HL-60 (cell line): ENCODE measurements around the gene PTTG1IP.

Experiments used
- DNase-seq, 2 experiments: peaks; one replicate each; pipeline ENCODE4 v3.0.0-alpha.2; 2010 to 2020; ENCODE audit warnings: low read depth in 1 of 2, low spot score in 1 of 2
- H3K27ac ChIP-seq: fragments of 250-450 bp; sonication (Bioruptor Pico); replicated peaks from 2 replicates; pipeline ENCODE4 v1.5.1; 2020; ENCODE audit warnings: mild to moderate bottlenecking, moderate library complexity
- H3K27me3 ChIP-seq: fragments of 250-450 bp; sonication (Bioruptor Pico); 2 replicates; pipeline ENCODE4 v1.5.1; 2021; ENCODE audit warnings: mild to moderate bottlenecking, moderate library complexity; ENCODE audit not compliant: insufficient read depth, poor library complexity, severe bottlenecking
- H3K4me3 ChIP-seq: replicated peaks from 2 replicates; pipeline ENCODE4 v1.5.1; 2011; ENCODE audit warnings: mild to moderate bottlenecking, control low read depth, low read length; ENCODE audit not compliant: insufficient read depth
- GABPA ChIP-seq: IDR thresholded peaks from 2 replicates; pipeline ENCODE4 v1.6.1; 2012; ENCODE audit warnings: low read depth
- POLR2AphosphoS5 ChIP-seq: IDR thresholded peaks from 2 replicates; pipeline ENCODE4 v1.6.1; 2012; ENCODE audit warnings: low read depth
- REST ChIP-seq: IDR thresholded peaks from 2 replicates; pipeline ENCODE4 v1.6.1; 2012; ENCODE audit warnings: low read depth; ENCODE audit not compliant: insufficient replicate concordance
- SPI1 ChIP-seq: IDR thresholded peaks from 2 replicates; pipeline ENCODE4 v1.6.1; 2012; ENCODE audit warnings: low read depth, mild to moderate bottlenecking, borderline replicate concordance
- TF ChIP-seq, protein P1 (sequence below): IDR thresholded peaks from one replicate; pipeline ENCODE4 v1.5.1; 2011; ENCODE audit warnings: low read length, control low read depth, inconsistent platforms; ENCODE audit not compliant: insufficient read depth

The PTTG1IP gene

DNA sequence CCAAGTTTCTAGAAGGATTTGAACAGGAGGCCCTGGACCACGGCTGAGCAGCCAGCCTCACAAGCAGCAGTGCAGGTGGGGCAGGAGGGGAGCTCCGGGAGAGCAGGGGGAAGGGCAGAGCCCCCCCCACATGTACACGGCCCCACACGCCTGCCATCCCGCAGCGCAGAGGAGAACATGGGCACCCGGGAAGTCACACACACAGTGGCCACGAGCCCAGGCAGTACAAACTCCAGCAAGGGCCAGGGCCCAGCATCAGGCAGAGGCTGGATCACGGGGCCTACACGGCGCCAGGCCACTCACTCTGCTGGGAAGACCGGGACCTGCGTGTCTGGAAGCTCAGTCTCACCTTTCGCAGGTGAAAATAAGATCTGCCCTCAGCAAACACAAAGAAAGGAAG lies 60.9 kb downstream of the PTTG1IP start:
- H3K27me3 ChIP-seq = no peaks in the 10 kb centered on the region
- H3K27ac ChIP-seq = no peak overlapping the region
- no peak overlapping the region for H3K4me3 ChIP-seq
- DNase-seq = no peak
- no peak for TF ChIP-seq SPI1
- no peak for TF ChIP-seq REST
- no peak for TF ChIP-seq POLR2AphosphoS5
- TF ChIP-seq GABPA = no peak
- TF ChIP-seq, protein P1, sequence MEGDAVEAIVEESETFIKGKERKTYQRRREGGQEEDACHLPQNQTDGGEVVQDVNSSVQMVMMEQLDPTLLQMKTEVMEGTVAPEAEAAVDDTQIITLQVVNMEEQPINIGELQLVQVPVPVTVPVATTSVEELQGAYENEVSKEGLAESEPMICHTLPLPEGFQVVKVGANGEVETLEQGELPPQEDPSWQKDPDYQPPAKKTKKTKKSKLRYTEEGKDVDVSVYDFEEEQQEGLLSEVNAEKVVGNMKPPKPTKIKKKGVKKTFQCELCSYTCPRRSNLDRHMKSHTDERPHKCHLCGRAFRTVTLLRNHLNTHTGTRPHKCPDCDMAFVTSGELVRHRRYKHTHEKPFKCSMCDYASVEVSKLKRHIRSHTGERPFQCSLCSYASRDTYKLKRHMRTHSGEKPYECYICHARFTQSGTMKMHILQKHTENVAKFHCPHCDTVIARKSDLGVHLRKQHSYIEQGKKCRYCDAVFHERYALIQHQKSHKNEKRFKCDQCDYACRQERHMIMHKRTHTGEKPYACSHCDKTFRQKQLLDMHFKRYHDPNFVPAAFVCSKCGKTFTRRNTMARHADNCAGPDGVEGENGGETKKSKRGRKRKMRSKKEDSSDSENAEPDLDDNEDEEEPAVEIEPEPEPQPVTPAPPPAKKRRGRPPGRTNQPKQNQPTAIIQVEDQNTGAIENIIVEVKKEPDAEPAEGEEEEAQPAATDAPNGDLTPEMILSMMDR = no peak

GRCh38 chr21:44810779-44811178 lies 62.7 kb downstream of the PTTG1IP start:
- no peaks in the 10 kb centered on the region for H3K27me3 ChIP-seq
- TF ChIP-seq SPI1 (no peak), REST (no peak), POLR2AphosphoS5 (no peak), GABPA (no peak)
- TF ChIP-seq, protein P1 = no peak
- no peak overlapping the region for H3K4me3 ChIP-seq
- no peak for DNase-seq
- H3K27ac ChIP-seq = no peak overlapping the region

DNA sequence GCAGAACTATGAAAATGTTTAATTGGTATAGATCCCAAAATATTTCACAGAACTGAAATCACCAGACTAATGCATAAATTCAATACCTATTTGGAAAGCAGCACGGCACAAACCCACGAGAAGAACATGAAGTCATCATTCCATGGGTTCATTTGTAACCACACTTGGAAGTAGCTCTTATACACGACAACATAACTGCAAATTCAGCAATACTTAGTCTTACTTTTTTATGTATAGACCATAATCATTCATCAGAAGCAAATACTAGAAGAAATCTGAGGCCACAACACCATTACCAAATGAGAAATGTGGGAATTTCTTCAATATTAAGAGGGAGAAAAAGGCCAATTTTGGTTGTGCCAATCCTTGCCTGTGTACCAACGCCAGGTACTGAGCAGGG lies 67.6 kb downstream of the PTTG1IP start:
- Histone ChIP-seq H3K27ac (no peak overlapping the region), H3K27me3 (no peaks in the 10 kb centered on the region), H3K4me3 (no peak overlapping the region)
- TF ChIP-seq, protein P1 = no peak
- TF ChIP-seq REST (no peak), GABPA (no peak), SPI1 (no peak), POLR2AphosphoS5 (no peak)
- DNase-seq = no peak
